B cell (primary cell): ENCODE data around the gene CLSTN2. TPM values are rescaled to one million over a fixed set of nuclear protein-coding genes. Genes with fewer than 3 reads are reported as not detected.
"Not testable (repeated sequence)": the region's sequence is repeated elsewhere in the genome, so short reads cannot be mapped to it uniquely, and the experiment has no call there.

Source experiments
- ATAC-seq: fragments of 200-7000 bp; cut with Tn5 transposase; one replicate; pipeline ENCODE4 v1.10.0; 2021; ENCODE audit warnings: low read depth, mild to moderate bottlenecking, moderate number of reproducible peaks, moderate library complexity
- CTCF ChIA-PET: fragments of 350-600 bp; sonication (Branson Sonifier 250); formaldehyde crosslinking; loops from one replicate; lab custom pipeline; 2021; ENCODE audit warnings: antibody characterized with exemption, inconsistent platforms; lab: Charles Lee
- POLR2A ChIA-PET: fragments of 350-600 bp; sonication (Branson Sonifier 250); formaldehyde crosslinking; loops from one replicate; lab custom pipeline; 2021; ENCODE audit warnings: antibody characterized with exemption; lab: Charles Lee
- DNase-seq: peaks from one replicate; pipeline ENCODE4 v3.0.0; 2013
- H2AFZ ChIP-seq: 2 replicates; pipeline ENCODE4 v1.6.1; 2012; ENCODE audit warnings: mild to moderate bottlenecking, low read depth, low read length; ENCODE audit not compliant: insufficient read depth, poor library complexity, severe bottlenecking
- H3K27ac ChIP-seq, 2 donors: 1 replicate in 1 of 2; 2 replicates in 1 of 2; pipeline ENCODE4 v1.5.1; 2012 to 2013; ENCODE audit warnings: low read length in 2 of 2, mild to moderate bottlenecking in 2 of 2, moderate library complexity in 1 of 2
- H3K27me3 ChIP-seq, 4 experiments: fragments of 200-600 bp in 1 of 4; sonication (generic) in 1 of 4; replicated peaks in 1 of 4; 1 replicate in 2 of 4; 2 replicates in 2 of 4; pipeline versions ENCODE4 v1.6.1 to v1.7.0; 2013 to 2016; ENCODE audit warnings: low read length in 3 of 4, mild to moderate bottlenecking in 2 of 4, mixed read lengths in 1 of 4, moderate library complexity in 1 of 4; ENCODE audit not compliant: insufficient read depth in 4 of 4, control insufficient read depth in 3 of 4; ENCODE audit errors: control extremely low read depth in 1 of 4
- H3K36me3 ChIP-seq, 2 experiments: replicated peaks in 1 of 2; 1 replicate in 1 of 2; 2 replicates in 1 of 2; pipeline versions ENCODE4 v1.6.1 to v1.7.1; 2013; ENCODE audit warnings: low read length in 1 of 2; ENCODE audit not compliant: insufficient read depth in 2 of 2, control insufficient read depth in 1 of 2; ENCODE audit errors: control extremely low read depth in 1 of 2, extremely low read depth in 1 of 2
- H3K4me1 ChIP-seq, 2 donors: fragments of 200-600 bp in 1 of 2; sonication (generic) in 1 of 2; 1 replicate in 1 of 2; 2 replicates in 1 of 2; pipeline versions ENCODE4 v1.5.1 to v1.6.1; 2013 to 2017; ENCODE audit warnings: low read length in 2 of 2; ENCODE audit not compliant: control insufficient read depth in 2 of 2, insufficient read depth in 2 of 2
- H3K4me2 ChIP-seq: replicated peaks from 2 replicates; pipeline ENCODE3; 2012; ENCODE audit warnings: mild to moderate bottlenecking, low read depth, low read length; ENCODE audit not compliant: poor library complexity, severe bottlenecking
- H3K4me3 ChIP-seq, 5 experiments: fragments of 200-600 bp in 1 of 5; sonication (generic) in 1 of 5; 1 replicate in 3 of 5; 2 replicates in 2 of 5; pipeline versions ENCODE4 v1.5.1 to v1.7.0; 2011 to 2016; ENCODE audit warnings: low read length in 4 of 5, mild to moderate bottlenecking in 4 of 5, low read depth in 2 of 5, control low read depth in 1 of 5, moderate library complexity in 1 of 5; ENCODE audit not compliant: insufficient read depth in 1 of 5; ENCODE audit errors: control extremely low read depth in 1 of 5, extremely low read depth in 1 of 5
- H3K79me2 ChIP-seq: fragments of 200-600 bp; sonication (generic); one replicate; pipeline ENCODE4 v1.6.0; 2016; ENCODE audit warnings: low read length; ENCODE audit not compliant: control insufficient read depth, insufficient read depth
- H3K9ac ChIP-seq: fragments of 200-600 bp; sonication (generic); 2 replicates; pipeline ENCODE4 v1.6.1; 2017; ENCODE audit warnings: mild to moderate bottlenecking, low read length, moderate library complexity
- H3K9me3 ChIP-seq, 3 donors: one replicate each; pipeline versions ENCODE4 v1.6.1 to v1.7.1; 2013; ENCODE audit warnings: low read length in 2 of 3; ENCODE audit not compliant: control insufficient read depth in 2 of 3, insufficient read depth in 1 of 3; ENCODE audit errors: control extremely low read depth in 1 of 3
- H4K20me1 ChIP-seq: 2 replicates; pipeline ENCODE4 v1.6.0; 2012; ENCODE audit warnings: mild to moderate bottlenecking, low read length; ENCODE audit not compliant: insufficient read depth, control insufficient read depth, poor library complexity, severe bottlenecking
- H3K27ac Mint-ChIP-seq: one replicate; pipeline ENCODE4 v1.8.0; 2021; ENCODE audit warnings: mixed read lengths
- H3K27me3 Mint-ChIP-seq: one replicate; pipeline ENCODE4 v1.8.0; 2021; ENCODE audit warnings: mixed read lengths
- H3K4me1 Mint-ChIP-seq: one replicate; pipeline ENCODE4 v1.8.0; 2021; ENCODE audit warnings: mixed read lengths
- H3K4me3 Mint-ChIP-seq: one replicate; pipeline ENCODE4 v1.8.0; 2021; ENCODE audit warnings: mixed read lengths
- H3K9me3 Mint-ChIP-seq: one replicate; pipeline ENCODE4 v1.8.0; 2022; ENCODE audit warnings: mixed read lengths; ENCODE audit not compliant: insufficient read depth
- CTCF ChIP-seq: fragments of 200-600 bp; IDR thresholded peaks from one replicate; pipeline ENCODE4 v1.8.0; 2022; ENCODE audit warnings: antibody characterized with exemption, mild to moderate bottlenecking
- EZH2 ChIP-seq: IDR thresholded peaks from 2 replicates; pipeline ENCODE4 v1.6.1; 2012; ENCODE audit warnings: borderline replicate concordance, low read depth, mild to moderate bottlenecking, moderate library complexity, low read length; ENCODE audit not compliant: insufficient read depth, poor library complexity, severe bottlenecking
- WGBS: methylation state at CpG from one replicate; pipeline ENCODE4 v1.1.5; 2013; ENCODE audit warnings: missing lambda C conversion rate; ENCODE audit not compliant: insufficient coverage; 5-methylcytosine and 5-hydroxymethylcytosine counted together
- intact Hi-C: fragments of 100-400 bp; cut with micrococcal nuclease; formaldehyde crosslinking; loops from one replicate; pipeline ENCODE4 v1.10.0; 2022
- polyA plus RNA-seq: library from polyadenylated mRNA; depleted of rRNA; stranded (reverse); fragments of >200 nt; gene quantifications from 2 replicates; pipeline ENCODE4 v1.2.3, GENCODE V29; 2012
- total RNA-seq, 2 donors: library from RNA; stranded (reverse); fragments of 120-200 nt in 1 of 2; gene quantifications; 1 replicate in 1 of 2; 2 replicates in 1 of 2; pipeline versions ENCODE4 v1.2.3 to v1.2.4, GENCODE V29; 2013 to 2022

CLSTN2 gene
- total and polyA plus RNA-seq, 2 donors (not counting 1 experiment from before 2014, with no cell fraction given): not detected

GRCh38 chr3:140421884-140422283 is 486.9 kb downstream of the CLSTN2 start:
- Histone ChIP-seq H3K27me3 (no peaks in the 10 kb centered on the region), H3K9ac (no peak overlapping the region), H3K27ac (no peak overlapping the region), H3K79me2 (no peaks in the 10 kb centered on the region), H3K4me3 (no peak overlapping the region), H4K20me1 (no peaks in the 10 kb centered on the region), H2AFZ (no peak overlapping the region), H3K36me3 (no peaks in the 10 kb centered on the region), H3K4me2 (no peak overlapping the region), H3K4me1 (no peaks in the 10 kb centered on the region), H3K9me3 (no peaks in the 10 kb centered on the region)
- H3K4me3 Mint-ChIP-seq: no peak overlapping the region
- no peaks in the 10 kb centered on the region for H3K4me1 Mint-ChIP-seq
- no CpG with 5 or more reads among the region's 1 CpG for WGBS
- H3K9me3 Mint-ChIP-seq: no peaks in the 10 kb centered on the region
- no peak overlapping the region for H3K27ac Mint-ChIP-seq
- ChIA-PET CTCF (no interaction called here), POLR2A (no interaction called here)
- no peak for ATAC-seq
- intact Hi-C loops: no loop called here
- DNase-seq: no peak
- no peaks in the 10 kb centered on the region for H3K27me3 Mint-ChIP-seq
- TF ChIP-seq CTCF (no peak), EZH2 (no peak)

- Histone ChIP-seq H2AFZ (no peak overlapping the region), H3K9me3 (no peaks in the 10 kb centered on the region), H3K4me1 (no peaks in the 10 kb centered on the region), H3K9ac (no peak overlapping the region), H3K27me3 (no peaks in the 10 kb centered on the region), H3K27ac (no peak overlapping the region), H3K36me3 (no peaks in the 10 kb centered on the region), H3K79me2 (no peaks in the 10 kb centered on the region), H4K20me1 (no peaks in the 10 kb centered on the region), H3K4me2 (no peak overlapping the region), H3K4me3 (no peak overlapping the region)
- H3K4me1 Mint-ChIP-seq: no peaks in the 10 kb centered on the region
- TF ChIP-seq CTCF (no peak), EZH2 (no peak)
- DNase-seq (no peak), ATAC-seq (no peak)
- no peak overlapping the region for H3K4me3 Mint-ChIP-seq
- POLR2A ChIA-PET: no interaction called here
- CTCF ChIA-PET: no interaction called here
- H3K9me3 Mint-ChIP-seq: no peaks in the 10 kb centered on the region
- H3K27ac Mint-ChIP-seq: no peak overlapping the region
- 92% methylated on average over 2 of the region's 4 CpGs for WGBS
- H3K27me3 Mint-ChIP-seq: no peaks in the 10 kb centered on the region
- intact Hi-C loops: no loop called here
Observed at GRCh38 chr3:140423146-140423545, 488.2 kb downstream of the CLSTN2 start.

DNA sequence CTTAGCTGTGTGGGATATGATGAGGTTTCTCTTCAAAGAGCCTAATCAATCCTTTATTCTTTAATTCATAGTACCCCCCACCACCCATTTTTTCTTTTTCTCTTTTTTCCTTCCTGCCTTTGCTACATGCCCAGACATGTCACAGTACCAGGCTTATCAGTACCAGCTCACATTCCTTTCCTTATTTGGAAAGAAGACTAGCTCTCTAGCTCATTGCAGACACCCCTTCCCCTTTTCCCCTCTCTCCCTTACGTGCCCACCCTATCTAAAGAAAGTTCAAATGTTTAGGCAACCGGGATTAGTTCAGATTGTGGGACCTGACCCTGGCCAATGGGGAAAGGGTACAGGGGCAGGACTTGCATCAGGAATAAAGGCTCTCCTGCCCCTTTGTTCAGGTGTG is 488.6 kb downstream of the CLSTN2 start:
- H3K79me2 ChIP-seq, H2AFZ ChIP-seq, DNase-seq, H4K20me1 ChIP-seq, H3K27ac ChIP-seq, H3K9me3 Mint-ChIP-seq, H3K4me2 ChIP-seq, H3K4me1 ChIP-seq, H3K4me3 ChIP-seq, H3K9me3 ChIP-seq, H3K27ac Mint-ChIP-seq, H3K4me3 Mint-ChIP-seq, CTCF ChIA-PET, H3K27me3 ChIP-seq, H3K27me3 Mint-ChIP-seq, ATAC-seq, H3K9ac ChIP-seq, POLR2A ChIA-PET, H3K4me1 Mint-ChIP-seq, intact Hi-C loops, H3K36me3 ChIP-seq: not testable (repeated sequence)
- WGBS: 50% methylated on average over 1 of the region's 2 CpGs
